Measurements from ENCODE around the gene CS. TPM values are rescaled to one million over a fixed set of nuclear protein-coding genes. Genes with fewer than 3 reads are reported as not detected.
"Not testable (repeated sequence)": the region's sequence is repeated elsewhere in the genome, so short reads cannot be mapped to it uniquely, and the experiment has no call there.

CS gene
- total and polyA plus RNA-seq, 2 donors from 2014 or later: 105 to 166 TPM

- Histone ChIP-seq H3K9ac (ENCODE audit: low read length in 3 of 3) (peak within 1 kb of the TSS in 1 of 3 donors; percentile 30), H3K27ac (ENCODE audit: low read depth in 2 of 2, low read length in 2 of 2) (no peak within 1 kb of the TSS), H3K36me3 (ENCODE audit: control insufficient read depth in 2 of 3, insufficient read depth in 3 of 3, low read length in 3 of 3) (peaks cover 3 to 12% (median 6%) of the 10 kb centered on the region in 3 donors), H3K4me3 (ENCODE audit: low read length in 3 of 3) (no peak within 1 kb of the TSS), H3K27me3 (ENCODE audit: control insufficient read depth, insufficient read depth, low read length) (no peaks in the 10 kb centered on the region), H3K9me3 (ENCODE audit: control insufficient read depth in 2 of 3, insufficient read depth in 1 of 3, low read length in 3 of 3) (no peaks in the 10 kb centered on the region), H3K4me1 (ENCODE audit: control insufficient read depth in 2 of 3, insufficient read depth in 2 of 3, low read depth in 1 of 3, low read length in 3 of 3) (peaks cover 0 to 2% (median 0%) of the 10 kb centered on the region in 3 donors)
- TF ChIP-seq CTCF (IDR thresholded peaks at IDR 0.05; ENCODE audit: borderline replicate concordance, extremely low read depth, insufficient read depth): no peak
- DNase-seq: no peak
- no peak for FAIRE-seq
- intact Hi-C loops (cut with DNase I): no loop called here
These were observed 38.4 kb upstream of the CS start, which contains the start of gene IL23A for GRCh38 chr12:56338308-56339157. IL23A (plus strand) TSS chr12:56338884; CDS start chr12:56339045, 161 bp downstream.

DNA sequence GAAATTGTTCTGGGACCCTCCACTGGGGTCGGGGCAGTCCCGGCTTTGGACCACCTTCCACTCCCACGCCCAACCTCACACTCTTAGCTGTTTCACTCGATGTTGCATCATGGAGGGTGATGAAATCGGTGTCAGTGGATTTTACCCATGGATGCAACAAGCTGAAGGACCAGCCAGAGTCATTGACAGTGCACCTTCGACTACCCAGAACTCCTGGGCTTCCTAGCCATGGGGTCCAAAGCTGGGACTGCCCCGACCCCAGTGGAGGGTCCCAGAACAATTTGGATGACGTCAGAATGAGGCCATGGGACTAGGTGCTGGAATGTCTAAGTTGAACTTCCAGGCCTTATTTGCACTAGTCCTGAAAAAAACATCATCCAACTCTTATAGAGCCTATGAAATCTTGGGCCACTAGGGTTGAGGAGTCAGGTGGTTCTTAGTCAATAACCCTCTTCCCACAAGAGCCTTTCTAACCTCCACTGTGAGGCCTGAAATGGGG, 37.7 kb upstream of the CS start:
- H3K27ac ChIP-seq (ENCODE audit: low read depth in 2 of 2, low read length in 2 of 2): no peak overlapping the region
- no peak for TF ChIP-seq CTCF (IDR thresholded peaks at IDR 0.05; ENCODE audit: borderline replicate concordance, extremely low read depth, insufficient read depth)
- H3K4me3 ChIP-seq (ENCODE audit: low read length in 3 of 3): no peak overlapping the region
- H3K4me1 ChIP-seq (ENCODE audit: control insufficient read depth in 2 of 3, insufficient read depth in 2 of 3, low read depth in 1 of 3, low read length in 3 of 3): peaks cover 0 to 5% (median 2%) of the 10 kb centered on the region in 3 donors
- FAIRE-seq: no peak
- no peak overlapping the region for H3K9ac ChIP-seq (ENCODE audit: low read length in 3 of 3)
- no peaks in the 10 kb centered on the region for H3K9me3 ChIP-seq (ENCODE audit: control insufficient read depth in 2 of 3, insufficient read depth in 1 of 3, low read length in 3 of 3)
- H3K36me3 ChIP-seq (ENCODE audit: control insufficient read depth in 2 of 3, insufficient read depth in 3 of 3, low read length in 3 of 3): peaks cover 0 to 4% (median 0%) of the 10 kb centered on the region in 3 donors
- intact Hi-C loops (cut with DNase I): no loop called here
- no peaks in the 10 kb centered on the region for H3K27me3 ChIP-seq (ENCODE audit: control insufficient read depth, insufficient read depth, low read length)
- DNase-seq: no peak

GRCh38 chr12:56336361-56337167, 36.4 kb upstream of the CS start:
- Histone ChIP-seq H3K36me3 (ENCODE audit: control insufficient read depth in 2 of 3, insufficient read depth in 3 of 3, low read length in 3 of 3) (no peaks in the 10 kb centered on the region), H3K27ac (ENCODE audit: low read depth in 2 of 2, low read length in 2 of 2) (no peak overlapping the region), H3K27me3 (ENCODE audit: control insufficient read depth, insufficient read depth, low read length) (no peaks in the 10 kb centered on the region), H3K9me3 (ENCODE audit: control insufficient read depth in 2 of 3, insufficient read depth in 1 of 3, low read length in 3 of 3) (no peaks in the 10 kb centered on the region), H3K4me3 (ENCODE audit: low read length in 3 of 3) (no peak overlapping the region), H3K9ac (ENCODE audit: low read length in 3 of 3) (no peak overlapping the region), H3K4me1 (ENCODE audit: control insufficient read depth in 2 of 3, insufficient read depth in 2 of 3, low read depth in 1 of 3, low read length in 3 of 3) (peaks cover 0 to 7% (median 6%) of the 10 kb centered on the region in 3 donors)
- no peak for TF ChIP-seq CTCF (IDR thresholded peaks at IDR 0.05; ENCODE audit: borderline replicate concordance, extremely low read depth, insufficient read depth)
- DNase-seq (no peak), FAIRE-seq (no peak)
- intact Hi-C loops (cut with DNase I): no loop called here

DNA sequence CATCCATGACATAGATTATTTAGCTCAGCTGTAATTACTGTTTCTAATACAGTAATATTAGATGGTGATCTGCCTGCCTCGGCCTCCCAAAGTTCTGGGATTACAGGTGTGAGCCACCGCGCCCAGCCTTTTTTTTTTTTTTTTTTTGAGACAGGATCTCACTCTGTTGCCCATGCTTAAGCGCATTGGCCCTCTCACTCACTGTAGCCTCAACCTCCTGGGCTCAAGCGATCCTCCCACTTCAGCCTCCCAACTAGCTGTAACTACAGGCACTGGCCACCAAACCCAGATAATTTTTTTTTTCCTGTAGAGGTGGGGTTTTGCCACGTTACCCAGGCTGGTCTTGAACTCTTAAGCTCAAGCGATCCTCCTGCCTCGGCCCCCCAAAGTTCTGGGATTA, 35.4 kb upstream of the CS start:
- H3K36me3 ChIP-seq (ENCODE audit: control insufficient read depth in 2 of 3, insufficient read depth in 3 of 3, low read length in 3 of 3); H3K4me1 ChIP-seq (ENCODE audit: control insufficient read depth in 2 of 3, insufficient read depth in 2 of 3, low read depth in 1 of 3, low read length in 3 of 3); intact Hi-C loops (cut with DNase I); DNase-seq; H3K9me3 ChIP-seq (ENCODE audit: control insufficient read depth in 2 of 3, insufficient read depth in 1 of 3, low read length in 3 of 3); H3K27ac ChIP-seq (ENCODE audit: low read depth in 2 of 2, low read length in 2 of 2); FAIRE-seq; H3K9ac ChIP-seq (ENCODE audit: low read length in 3 of 3); H3K27me3 ChIP-seq (ENCODE audit: control insufficient read depth, insufficient read depth, low read length); H3K4me3 ChIP-seq (ENCODE audit: low read length in 3 of 3): not testable (repeated sequence)
